WERI-Rb-1 (cell line): ENCODE data around the gene PTPRG.

Experiments used
- DNase-seq: peaks from one replicate; pipeline ENCODE4 v3.0.0-alpha.2; 2020
- H3K27ac ChIP-seq: fragments of 250-450 bp; sonication (Bioruptor Pico); 2 replicates; pipeline ENCODE4 v1.5.1; 2020; ENCODE audit warnings: mild to moderate bottlenecking, moderate library complexity
- H3K27me3 ChIP-seq: fragments of 250-450 bp; sonication (Bioruptor Pico); 2 replicates; pipeline ENCODE4 v1.5.1; 2021; ENCODE audit warnings: mild to moderate bottlenecking, low read depth, moderate library complexity; ENCODE audit not compliant: insufficient read depth, severe bottlenecking
- H3K36me3 ChIP-seq: fragments of 250-450 bp; sonication (Bioruptor Pico); 2 replicates; pipeline ENCODE4 v1.5.1; 2020; ENCODE audit warnings: mild to moderate bottlenecking, moderate library complexity
- H3K4me3 ChIP-seq: 2 replicates; pipeline ENCODE4 v1.5.1; 2011; ENCODE audit warnings: low read depth, mild to moderate bottlenecking, control low read depth, low read length
- H3K9me3 ChIP-seq: fragments of 250-450 bp; sonication (Bioruptor Pico); 2 replicates; pipeline ENCODE4 v1.5.1; 2021; ENCODE audit warnings: mild to moderate bottlenecking, moderate library complexity; ENCODE audit not compliant: severe bottlenecking
- TF ChIP-seq, protein P1 (sequence below): IDR thresholded peaks from 2 replicates; pipeline ENCODE4 v1.5.1; 2011; ENCODE audit warnings: low read depth, mild to moderate bottlenecking, control low read depth, inconsistent platforms, low read length

Gene PTPRG

DNA sequence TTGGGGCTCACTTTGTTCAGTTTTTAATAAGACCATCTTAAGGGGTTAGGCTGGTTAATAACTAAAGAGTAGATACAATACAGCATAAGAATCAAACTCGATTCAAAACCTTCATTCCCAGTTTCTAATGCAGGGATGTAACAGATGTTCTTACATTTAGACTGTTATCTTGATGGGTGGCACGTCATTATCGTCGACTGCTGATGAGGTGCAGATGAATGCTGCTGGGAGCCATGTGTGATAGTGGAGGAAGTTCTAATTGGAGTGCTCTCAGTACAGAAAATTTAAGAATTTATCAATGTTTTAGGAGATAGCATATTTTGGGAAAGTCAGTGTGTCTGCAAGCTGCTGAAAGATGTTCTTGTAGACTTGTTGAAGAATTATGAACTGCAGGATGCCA is 331.5 kb downstream of the PTPRG start:
- Histone ChIP-seq H3K4me3 (no peak overlapping the region), H3K27ac (no peak overlapping the region), H3K36me3 (no peaks in the 10 kb centered on the region), H3K27me3 (no peaks in the 10 kb centered on the region), H3K9me3 (no peaks in the 10 kb centered on the region)
- TF ChIP-seq, protein P1, sequence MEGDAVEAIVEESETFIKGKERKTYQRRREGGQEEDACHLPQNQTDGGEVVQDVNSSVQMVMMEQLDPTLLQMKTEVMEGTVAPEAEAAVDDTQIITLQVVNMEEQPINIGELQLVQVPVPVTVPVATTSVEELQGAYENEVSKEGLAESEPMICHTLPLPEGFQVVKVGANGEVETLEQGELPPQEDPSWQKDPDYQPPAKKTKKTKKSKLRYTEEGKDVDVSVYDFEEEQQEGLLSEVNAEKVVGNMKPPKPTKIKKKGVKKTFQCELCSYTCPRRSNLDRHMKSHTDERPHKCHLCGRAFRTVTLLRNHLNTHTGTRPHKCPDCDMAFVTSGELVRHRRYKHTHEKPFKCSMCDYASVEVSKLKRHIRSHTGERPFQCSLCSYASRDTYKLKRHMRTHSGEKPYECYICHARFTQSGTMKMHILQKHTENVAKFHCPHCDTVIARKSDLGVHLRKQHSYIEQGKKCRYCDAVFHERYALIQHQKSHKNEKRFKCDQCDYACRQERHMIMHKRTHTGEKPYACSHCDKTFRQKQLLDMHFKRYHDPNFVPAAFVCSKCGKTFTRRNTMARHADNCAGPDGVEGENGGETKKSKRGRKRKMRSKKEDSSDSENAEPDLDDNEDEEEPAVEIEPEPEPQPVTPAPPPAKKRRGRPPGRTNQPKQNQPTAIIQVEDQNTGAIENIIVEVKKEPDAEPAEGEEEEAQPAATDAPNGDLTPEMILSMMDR: no peak
- no peak for DNase-seq

DNA sequence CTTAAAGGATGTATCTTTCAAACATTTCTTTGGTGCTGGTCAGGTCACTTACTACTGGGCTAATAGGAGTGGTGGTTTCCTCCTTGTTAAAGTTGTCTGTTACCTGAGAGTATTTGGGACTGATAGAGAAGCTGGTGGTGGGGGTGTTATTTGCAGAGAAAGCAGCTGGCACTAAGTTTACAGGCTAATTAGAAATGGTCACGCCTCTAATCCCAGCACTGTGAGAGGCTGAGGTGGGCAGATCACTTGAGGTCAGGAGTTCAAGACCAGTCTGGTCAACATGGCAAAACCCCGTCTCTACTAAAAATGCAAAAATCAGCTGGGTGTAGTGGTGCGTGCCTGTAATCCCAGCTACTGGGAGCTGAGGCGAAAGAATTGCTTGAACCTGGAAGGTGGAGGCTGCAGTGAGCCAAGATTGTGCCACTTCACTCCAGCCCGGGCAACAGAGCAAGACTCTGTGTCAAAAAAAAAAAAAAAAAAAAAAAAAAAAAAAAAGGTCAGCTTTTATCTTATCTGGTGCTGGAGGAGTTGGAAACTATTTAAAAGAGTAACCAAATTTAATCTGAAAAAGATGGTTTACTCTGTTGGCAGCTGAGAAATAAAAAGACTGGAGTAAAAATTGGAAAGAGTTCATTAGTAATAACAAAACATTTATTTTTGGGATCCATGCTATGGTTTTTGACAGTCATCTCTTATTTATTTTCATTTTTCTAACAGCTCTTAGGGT is 332.6 kb downstream of the PTPRG start:
- TF ChIP-seq, protein P1: no peak
- Histone ChIP-seq H3K27ac (no peak overlapping the region), H3K36me3 (no peaks in the 10 kb centered on the region), H3K27me3 (no peaks in the 10 kb centered on the region), H3K9me3 (no peaks in the 10 kb centered on the region), H3K4me3 (no peak overlapping the region)
- DNase-seq: peak; percentile 40

DNA sequence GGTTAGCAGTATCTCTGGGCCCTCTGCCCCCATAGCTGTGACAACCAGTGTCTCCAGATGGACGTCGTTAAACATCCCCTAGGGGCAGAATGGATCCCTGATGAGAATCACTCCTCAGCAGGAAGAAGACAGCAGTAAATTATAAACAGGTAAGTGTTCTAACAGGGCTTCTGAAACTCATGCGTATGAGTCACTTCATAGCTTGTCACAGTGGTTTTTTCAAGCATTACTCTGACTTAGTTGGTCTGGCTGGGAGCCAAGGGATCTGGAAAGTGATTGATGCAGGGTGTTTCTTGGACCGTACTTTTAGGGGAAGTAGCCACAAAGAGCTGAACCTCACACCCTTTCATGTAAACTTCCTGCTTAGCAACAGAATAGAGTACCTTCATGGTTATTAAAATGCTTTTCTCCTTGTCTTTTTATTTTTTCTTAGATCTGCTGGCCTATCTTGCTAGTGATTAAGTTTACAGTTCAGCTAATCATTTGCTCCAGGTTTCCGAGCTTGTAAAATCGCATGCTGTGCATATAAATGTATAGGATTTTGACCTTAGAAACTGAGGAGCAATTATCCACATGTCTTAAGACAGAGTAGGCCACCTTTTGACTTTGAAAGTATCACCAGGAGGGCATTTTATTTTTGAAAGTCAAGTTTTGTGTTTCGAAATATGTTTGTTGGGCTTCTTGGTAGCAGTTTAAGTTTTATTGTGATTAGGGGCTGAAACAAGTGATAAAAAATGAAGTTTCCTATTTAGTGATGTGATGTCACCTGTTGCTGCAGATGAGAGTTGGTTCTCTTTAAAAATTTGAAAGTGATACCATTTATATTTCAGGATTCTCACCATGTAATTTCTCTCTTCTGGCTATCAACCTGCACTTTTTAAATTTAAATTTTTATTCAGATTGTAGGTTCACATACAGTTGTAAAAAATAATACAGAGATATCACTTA is 333.9 kb downstream of the PTPRG start:
- peak; percentile 31 for DNase-seq

DNA sequence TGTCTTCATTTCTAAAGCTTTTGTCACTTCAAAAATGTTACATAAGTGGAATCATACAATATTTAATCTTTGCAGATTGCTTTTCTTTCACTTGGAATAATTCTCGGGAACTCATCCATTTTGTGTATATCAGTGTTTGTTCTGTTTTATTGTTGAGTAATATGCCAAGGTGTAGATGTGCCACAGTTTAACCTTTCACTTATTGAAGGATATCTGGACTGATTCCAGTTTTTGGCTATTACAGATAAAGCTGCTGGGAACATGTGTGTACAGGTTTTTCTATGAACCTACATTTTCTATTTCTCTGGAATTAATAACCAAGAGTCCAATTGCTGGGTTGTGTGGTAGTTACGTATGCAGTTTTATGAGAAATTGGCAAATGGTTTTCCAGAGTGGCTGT is 334.9 kb downstream of the PTPRG start:
- H3K36me3 ChIP-seq: no peaks in the 10 kb centered on the region
- H3K27me3 ChIP-seq: no peaks in the 10 kb centered on the region
- no peaks in the 10 kb centered on the region for H3K9me3 ChIP-seq
- no peak overlapping the region for H3K27ac ChIP-seq
- no peak overlapping the region for H3K4me3 ChIP-seq
- DNase-seq: no peak
- TF ChIP-seq, protein P1: no peak

More for the DNA sequence above, 333.9 kb downstream of the PTPRG start:
- TF ChIP-seq, protein P1: no peak
- H3K27ac ChIP-seq: peak overlapping the region; percentile 16; the same call in 1 of the 2 replicates
- H3K36me3 ChIP-seq: no peaks in the 10 kb centered on the region
- no peak overlapping the region for H3K4me3 ChIP-seq
- no peaks in the 10 kb centered on the region for H3K9me3 ChIP-seq
- no peaks in the 10 kb centered on the region for H3K27me3 ChIP-seq

DNA sequence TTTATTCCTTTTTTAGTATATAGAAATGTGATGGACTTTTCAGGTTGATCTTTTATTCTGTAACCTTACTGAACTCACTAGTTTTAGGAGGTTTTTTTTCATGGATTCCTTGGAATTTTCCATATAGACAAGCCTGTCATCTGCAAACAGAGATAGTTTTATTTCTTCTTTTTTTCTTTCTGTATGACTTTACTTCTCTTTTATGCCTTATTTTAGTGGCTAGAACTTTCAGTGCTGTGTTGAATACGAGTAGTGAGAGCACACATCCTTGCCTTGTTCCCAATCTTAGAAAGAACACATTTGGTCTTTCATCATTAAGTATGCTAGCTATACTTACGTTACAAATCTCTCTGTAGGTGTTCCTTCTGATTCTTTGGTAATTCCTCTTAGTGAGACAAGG is 336.5 kb downstream of the PTPRG start:
- TF ChIP-seq, protein P1: no peak
- DNase-seq: no peak
- Histone ChIP-seq H3K36me3 (no peaks in the 10 kb centered on the region), H3K27me3 (no peaks in the 10 kb centered on the region), H3K4me3 (no peak overlapping the region), H3K27ac (no peak overlapping the region), H3K9me3 (no peaks in the 10 kb centered on the region)
